ENCODE results near the gene CAP1.

GRCh38 chr1:40017951-40018575, 22.5 kb upstream of the CAP1 start:
- TF ChIP-seq ZNF384 (IDR thresholded peaks at IDR 0.05) (no peak), SUZ12 (IDR thresholded peaks at IDR 0.05) (no peak), NFRKB (IDR thresholded peaks at IDR 0.05) (no peak), L3MBTL2 (conservative IDR thresholded peaks at IDR 0.05) (no peak), HDGF (IDR thresholded peaks at IDR 0.05; ENCODE audit: borderline replicate concordance) (no peak), ELF4 (IDR thresholded peaks at IDR 0.05) (no peak), FOXA1 (IDR thresholded peaks at IDR 0.05) (no peak), ARNT (IDR thresholded peaks at IDR 0.05) (no peak), SP1 (IDR thresholded peaks at IDR 0.05) (no peak), FOXM1 (IDR thresholded peaks at IDR 0.05; ENCODE audit: borderline replicate concordance) (no peak)

Data from HEK293T (cell line).